NCI-H2171 treated with DMSO at 0.1 percent for 48 hours (cell line): ENCODE results near the gene TEDC1.

Experiments
- DNase-seq: peaks from one replicate; lab custom pipeline; 2025; lab: John Stamatoyannopoulos, UW

Gene TEDC1

DNA sequence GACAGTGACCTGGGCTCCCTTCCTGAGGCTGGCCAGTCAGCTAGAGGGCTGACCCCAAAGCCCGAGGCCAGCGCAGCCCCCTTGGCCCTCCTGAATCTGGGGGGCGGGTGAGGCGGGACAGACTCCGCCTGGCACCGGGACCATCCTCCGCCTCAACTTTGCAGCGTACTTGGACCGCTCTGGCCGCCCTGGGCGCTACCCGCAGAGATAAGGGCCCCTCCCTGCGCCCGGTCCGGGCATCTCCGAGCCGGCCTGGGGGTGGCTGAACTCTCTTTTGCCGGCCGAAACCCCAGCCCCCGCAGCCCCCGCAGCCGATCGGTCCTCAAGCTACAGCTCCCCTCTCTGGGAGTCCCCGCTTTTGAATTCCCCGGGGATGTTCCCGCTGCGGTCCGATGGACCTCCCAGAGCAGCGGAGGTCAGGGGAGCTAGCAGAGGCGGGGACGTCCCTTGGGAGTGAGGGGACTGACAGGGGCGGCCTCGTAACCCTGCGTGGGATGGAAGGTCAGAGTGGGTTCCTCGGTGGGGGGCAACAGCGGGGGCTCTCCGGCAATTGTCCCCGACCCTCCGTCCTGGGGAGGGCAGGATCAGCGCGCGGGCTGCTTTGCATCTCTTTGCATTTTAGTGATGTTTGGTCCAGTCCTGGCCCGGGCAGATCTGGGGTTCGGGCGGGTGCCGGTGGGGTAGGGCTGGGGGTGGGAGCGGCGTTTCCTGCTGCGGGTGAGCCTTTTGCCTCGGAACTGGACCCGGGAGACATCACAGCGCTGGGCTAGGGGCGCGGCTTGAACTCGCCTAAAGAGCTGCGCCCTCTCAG lies 4.7 kb upstream of the TEDC1 start, which contains the start of gene CRIP1:
Gene CRIP1, plus strand, starts transcription at position 724 of the 811 bp plus-strand sequence. CDS start 374 bp downstream, outside the sequence.
- no peak for DNase-seq

DNA sequence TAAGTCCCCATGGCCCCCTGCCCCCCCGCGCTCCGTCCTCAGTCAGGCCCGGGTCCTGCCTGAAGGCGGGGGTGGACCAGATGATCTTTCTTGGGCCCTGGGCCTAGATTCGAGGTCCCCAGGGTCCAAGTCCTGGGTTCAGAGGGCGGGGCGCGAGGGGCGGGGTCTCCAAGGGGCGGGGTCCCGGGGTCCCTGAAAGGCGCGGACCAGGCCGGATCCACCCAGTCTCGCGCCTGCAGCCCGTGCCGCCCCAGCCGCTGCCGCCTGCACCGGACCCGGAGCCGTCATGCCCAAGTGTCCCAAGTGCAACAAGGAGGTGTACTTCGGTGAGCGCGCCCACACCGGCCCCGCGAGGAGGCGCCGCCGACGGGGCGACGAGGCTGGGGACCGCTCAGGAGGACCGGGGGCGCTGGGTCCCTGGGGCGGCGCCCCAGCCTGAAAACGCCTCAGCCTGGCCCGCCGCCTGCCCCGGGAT lies 4.0 kb upstream of the TEDC1 start:
- no peak for DNase-seq

DNA sequence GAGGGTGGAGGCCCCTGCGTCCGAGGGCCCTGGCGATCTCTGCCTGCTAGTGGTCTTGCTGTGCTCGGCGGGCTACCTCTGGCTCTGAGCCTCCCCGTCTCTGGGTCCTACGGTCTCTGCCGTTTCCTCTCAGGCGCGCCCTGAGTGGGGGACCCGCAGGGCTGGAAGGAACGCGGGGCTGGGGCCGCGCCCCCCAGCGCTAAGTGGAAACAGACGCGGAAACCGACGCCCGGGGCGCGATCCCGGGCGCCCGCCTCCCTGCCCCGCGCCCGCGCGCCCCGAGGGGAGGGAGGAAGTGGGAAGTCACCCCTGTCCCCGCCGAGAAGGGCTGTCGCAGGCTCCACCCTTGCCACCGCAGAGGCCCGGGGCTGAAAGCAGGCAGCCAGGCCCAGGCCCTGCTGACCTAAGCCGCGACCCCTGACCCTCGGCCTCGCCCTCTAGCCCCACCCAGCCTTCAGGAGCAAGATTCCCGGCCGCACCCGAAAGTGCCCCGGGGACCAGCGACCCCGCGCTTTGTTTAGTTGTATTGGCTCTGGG lies 3.5 kb upstream of the TEDC1 start:
- no peak for DNase-seq

DNA sequence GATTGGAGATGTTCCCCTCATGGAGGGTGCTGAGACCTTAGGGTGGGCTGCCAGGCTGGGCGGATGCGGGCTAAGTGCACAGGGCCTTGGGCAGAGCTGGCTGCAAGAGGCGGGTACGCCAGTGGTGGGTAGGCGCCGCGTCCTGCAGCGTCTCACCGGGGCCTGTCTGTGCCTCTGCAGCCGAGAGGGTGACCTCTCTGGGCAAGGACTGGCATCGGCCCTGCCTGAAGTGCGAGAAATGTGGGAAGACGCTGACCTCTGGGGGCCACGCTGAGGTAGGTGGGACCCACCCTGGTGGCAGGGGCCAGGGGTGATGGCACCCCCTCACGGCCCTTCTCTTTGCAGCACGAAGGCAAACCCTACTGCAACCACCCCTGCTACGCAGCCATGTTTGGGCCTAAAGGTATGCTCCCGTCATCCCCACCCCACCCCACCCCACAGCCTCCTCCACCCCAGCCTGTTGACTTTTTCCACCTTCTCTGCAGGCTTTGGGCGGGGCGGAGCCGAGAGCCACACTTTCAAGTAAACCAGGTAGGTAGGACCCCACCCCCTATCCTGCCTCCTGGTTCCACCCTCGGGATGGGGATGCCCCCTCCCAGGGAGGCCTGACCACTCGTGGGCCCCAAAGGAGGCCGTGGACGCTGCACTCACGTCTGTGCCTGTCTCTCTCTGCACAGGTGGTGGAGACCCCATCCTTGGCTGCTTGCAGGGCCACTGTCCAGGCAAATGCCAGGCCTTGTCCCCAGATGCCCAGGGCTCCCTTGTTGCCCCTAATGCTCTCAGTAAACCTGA lies 2.9 kb upstream of the TEDC1 start:
- no peak for DNase-seq

DNA sequence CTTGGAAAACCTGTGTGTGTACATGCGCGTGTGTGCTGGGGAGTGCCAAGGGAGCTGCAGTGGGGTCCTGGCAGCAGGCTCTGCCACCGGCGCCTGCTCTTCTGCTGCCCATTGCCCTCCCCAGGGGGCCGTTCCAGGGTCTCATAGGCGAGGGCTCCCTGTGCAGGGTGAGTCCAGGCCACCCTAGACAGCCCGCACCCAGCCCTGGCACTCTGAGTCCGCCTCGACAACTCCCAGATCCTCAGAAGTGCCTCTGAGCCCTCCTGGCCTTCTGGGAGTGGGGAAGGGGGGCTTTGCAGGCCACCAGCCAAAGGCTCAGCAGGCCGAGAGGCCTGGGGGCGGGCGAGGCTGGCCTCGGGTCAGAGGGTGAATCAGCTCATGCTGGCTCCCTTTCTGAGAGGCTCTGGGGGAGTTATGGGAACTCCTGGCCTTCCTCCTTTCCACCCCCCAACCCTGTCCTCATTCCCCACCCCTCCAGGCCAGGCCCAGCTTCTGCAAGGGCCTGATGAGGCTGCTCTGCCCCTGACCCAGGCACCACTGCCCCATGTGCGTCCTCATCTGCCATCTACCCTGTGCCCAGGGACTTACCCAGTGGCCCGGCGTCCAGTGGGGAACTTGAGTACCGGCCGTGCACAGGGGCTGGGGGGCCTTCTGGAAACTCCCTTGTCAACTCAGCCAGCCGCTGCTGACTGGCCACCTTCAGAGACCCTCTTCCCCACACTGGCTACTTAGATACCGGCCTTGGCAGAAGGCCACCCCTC lies 2.1 kb upstream of the TEDC1 start:
- no peak for DNase-seq

DNA sequence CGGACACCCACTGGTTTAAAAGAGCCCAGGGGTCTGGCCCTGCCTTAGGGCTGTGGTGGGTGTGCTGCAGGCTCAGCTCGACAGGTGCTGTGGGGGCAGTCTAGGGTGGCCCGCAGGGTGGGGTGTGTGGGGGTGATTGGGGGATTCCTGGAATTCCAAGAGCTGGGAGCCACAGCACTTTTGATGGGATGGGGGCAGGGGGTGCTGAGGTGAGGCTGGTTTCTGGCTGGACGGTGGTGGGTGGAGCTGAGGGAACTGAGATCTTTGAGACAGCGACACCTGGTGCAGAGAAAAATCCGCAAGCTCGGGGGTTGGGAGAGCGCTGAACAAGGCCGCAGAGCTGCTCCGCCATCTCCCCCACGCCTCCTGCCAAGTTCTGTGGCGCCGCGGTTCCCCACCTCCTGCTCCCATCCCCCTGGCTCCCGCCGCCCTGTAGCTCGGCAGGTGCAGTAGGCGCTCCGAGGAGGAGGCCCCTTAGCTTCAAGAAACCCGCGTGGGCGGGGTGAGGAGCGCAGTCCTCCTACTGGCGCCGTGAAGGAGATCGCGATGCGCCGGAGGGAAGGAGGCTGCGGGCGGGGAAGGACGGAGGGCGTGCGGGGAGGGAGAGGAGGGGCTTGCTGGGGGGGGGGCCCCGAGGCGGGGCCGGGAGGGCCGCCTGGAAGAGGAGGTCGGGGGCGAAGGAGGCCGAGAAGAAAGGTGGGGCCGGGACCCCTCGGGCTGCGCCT lies 1.3 kb upstream of the TEDC1 start:
- DNase-seq: peak; percentile 94

DNA sequence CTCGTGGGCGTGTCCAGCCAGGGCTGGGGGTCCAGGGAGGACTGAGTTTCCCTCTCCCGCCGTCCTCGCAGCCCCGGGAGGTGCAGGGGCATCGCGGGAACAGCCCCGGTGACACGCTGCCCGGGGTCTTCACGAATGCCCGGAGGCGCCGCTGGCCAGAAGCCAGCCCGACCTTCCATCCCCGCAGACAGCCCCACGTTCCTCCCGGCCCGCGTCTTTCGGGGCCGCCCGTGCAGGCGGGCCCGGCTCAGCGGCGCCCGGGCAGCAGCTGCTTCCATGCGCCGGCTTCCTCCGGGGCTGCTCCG lies 827 bp upstream of the TEDC1 start:
- DNase-seq: peak; percentile 68

DNA sequence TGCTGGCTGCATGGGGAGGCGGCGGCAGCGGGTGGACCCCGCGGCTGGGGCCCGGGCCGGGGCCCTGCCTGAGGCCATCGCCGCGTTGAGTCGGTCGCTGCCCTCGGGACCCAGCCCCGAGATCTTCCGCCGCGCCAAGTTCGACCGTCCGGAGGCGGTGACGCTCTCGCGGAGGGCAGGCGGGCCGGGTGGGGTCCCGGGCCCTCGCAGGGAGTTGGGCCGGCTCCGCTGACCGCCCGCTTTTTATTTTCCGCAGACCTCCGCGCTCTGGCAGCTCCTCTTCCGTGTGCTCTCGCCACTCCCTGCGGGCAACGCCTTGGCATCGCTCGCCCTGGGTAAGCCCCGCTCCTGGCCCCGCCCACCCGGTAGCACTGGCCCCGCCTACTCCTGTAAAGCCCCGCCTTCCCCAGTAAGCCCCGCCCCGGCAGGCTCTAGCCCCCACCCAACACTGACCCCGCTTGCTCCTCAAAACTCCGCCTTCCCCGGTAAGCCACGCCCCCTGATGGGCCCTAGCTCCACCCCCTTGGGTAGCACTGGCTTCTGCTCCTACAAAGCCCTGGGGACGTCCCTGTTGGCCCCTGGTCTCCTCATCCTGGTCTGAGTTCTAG lies 424 bp downstream of the TEDC1 start:
- DNase-seq: peak; percentile 56

DNA sequence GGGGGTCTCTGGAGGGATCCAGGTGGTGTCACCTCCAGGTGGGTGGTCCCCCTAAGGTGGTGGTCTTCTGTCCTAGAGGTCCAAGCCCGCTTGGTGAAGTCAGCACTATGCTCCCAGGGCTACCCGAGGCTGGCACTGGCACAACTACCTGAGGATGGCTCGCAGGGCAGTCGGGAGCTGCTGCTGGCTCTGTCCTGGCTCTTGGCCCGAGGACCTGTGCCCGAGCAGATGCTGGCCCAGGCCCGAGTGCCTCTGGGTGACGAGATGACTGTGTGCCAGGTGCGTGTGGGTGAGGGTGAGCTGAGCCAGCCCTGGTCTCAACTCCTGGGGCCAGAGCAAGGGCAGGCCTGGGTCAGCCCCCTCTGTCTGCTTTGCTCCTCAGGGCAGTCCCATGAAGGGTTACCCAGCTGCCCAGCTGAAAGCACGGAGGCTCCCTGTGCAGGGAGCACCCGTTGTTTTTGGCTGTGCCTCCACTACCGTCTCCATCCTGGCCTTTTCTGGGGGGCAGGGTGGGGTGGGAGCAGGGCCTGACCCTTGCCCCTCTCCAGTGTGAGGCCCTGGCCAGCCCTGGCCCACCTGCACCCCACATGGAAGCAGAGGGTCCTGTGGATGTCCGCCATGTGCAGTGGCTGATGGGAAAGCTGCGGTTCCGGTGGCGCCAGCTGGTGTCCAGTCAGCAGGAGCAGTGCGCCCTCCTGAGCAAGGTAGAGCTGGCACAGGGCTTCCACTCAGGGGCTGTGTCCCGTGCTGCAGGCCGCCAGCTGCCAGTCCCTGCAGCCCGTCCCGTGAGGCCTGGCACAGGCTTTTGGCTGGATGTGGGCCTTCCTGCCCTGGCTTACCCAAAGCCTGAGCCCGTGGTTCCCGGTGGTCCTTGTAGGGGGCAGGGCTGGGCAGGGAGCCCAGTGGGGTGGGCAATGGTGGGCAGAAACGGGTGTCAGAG lies 1.3 kb downstream of the TEDC1 start:
- no peak for DNase-seq

DNA sequence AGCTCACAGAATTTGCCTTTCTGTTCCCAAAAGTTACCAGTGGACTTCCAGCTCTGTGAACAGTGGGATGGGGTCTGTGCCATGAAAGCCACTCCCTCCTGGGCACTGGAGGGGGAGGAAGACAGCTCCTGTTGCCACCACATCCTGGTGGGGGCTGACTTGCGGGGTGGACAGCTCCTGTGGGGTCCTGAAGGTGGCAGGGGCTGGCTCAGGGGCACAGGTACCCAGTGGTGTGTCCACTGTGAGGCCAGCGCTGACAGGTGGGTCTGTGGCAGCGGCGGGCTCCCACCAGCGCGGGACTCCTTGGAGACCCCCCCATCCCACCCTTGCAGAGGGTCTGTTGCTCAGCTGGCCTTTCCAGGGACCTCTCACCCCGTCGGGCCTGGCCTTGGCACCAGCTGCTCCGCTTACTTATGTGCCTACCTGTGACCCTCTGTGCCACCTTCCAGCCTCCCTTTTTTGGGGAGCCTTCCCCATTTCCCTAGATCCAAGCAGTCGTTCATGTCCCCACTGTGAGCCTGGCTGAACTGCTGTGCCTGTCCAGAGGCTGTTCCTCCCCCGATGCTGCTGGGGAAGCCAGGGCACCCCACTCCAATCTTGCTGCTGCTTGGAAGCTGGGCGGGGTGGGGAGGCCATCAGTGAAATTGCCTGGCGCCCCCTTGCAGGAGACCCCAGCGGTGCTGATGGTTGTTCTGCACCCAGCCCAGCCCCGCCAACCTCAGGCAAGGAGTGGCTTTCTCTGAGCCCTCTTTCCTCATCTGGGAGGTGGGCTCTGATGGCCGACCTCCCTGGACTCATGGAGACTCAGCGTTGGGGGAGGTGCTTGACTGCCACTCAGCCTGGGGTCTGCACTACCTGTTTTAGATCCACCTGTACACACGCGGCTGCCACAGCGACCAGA lies 2.2 kb downstream of the TEDC1 start:
- no peak for DNase-seq

DNA sequence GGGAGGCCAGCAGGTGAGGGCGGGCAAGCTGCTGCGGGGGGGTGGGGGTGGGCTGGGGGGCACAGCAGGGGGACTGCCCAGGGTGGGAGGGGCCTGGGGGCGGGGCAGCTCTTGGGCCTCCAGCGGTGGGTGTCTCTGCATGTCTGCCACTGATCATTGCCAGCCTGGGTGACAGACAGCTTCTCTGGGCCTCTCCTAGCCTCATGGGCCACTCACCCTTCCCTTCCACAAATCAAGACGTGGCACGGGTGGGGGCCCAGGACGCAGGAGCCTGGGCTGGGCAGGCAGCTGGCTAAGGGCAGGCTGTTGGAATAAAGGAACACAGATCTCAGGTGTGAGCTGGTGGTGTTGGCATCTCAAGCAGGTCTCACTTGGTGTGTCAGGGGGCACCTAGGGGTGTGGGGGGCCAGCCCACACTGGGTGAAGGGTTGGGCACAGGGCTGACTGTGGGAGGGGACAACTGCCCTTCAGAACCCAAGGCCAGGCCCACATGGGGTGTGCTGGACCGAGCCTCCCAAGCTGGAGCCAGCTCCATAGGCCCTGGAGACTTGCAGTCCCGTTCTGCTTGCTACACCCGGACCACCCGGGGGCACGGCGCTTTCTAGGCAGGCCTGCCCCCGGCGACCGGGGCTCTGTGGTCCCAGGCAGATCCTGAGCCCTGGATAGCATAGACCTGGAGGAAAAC lies 3.0 kb downstream of the TEDC1 start:
- DNase-seq: no peak

DNA sequence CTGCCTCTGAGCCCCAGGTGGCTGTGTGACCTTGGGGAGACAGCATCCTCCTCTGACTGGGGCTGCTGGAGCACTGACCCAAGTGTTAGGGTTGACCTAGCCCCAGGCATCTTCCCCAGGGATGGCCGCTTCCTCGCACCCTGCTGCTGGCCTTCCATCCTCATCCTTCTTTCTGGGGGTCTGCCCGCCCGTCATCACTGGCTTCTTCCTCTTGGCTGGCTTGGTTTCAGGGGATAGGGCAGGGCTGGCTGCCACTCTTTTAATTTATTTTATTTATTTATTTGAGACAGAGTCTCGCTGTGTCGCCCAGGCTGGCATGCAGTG lies 3.5 kb downstream of the TEDC1 start:
- DNase-seq: no peak

DNA sequence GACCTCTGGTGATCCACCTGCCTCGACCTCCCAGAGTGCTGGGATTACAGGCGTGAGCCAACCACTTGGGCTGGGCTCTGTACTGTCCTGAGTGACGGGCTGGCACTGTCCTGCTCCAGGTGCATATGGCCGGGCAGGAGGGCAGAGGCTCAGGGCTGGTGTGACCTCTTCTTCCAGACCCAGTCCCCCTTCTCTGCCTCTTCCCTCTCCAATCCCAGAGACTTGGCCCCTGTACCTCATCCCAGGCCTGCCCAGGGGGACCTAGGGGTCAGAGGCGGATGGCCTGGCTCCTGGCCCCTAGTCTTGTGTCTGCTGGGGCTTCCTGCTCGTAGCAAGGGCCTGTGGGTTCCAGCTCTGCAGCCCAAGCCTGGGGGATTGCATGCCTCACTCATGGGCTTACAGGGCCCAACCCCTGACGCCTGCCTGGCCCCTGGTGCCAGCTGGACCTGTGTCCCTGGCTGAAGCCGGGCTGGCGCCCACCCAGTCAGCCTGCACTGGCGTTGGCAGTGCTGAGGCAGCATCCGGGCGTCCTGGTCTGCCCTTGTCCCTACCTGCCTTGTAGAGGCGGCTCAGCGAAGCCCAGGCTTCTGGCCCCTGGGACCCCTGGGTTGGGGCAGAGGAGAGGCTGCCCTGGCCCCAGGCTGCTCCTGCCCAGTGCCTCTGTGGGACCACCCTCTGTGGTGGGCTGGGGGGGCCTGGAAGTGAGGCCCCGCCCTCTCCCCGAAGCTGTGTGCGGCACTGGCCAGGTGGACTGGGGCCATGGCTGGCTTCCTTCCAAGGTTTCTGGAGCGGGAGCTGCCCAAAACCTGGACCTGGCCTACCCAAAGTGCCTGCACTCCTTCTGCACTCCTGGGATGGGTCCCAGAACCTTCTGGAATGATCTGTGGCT lies 4.3 kb downstream of the TEDC1 start:
- no peak for DNase-seq

DNA sequence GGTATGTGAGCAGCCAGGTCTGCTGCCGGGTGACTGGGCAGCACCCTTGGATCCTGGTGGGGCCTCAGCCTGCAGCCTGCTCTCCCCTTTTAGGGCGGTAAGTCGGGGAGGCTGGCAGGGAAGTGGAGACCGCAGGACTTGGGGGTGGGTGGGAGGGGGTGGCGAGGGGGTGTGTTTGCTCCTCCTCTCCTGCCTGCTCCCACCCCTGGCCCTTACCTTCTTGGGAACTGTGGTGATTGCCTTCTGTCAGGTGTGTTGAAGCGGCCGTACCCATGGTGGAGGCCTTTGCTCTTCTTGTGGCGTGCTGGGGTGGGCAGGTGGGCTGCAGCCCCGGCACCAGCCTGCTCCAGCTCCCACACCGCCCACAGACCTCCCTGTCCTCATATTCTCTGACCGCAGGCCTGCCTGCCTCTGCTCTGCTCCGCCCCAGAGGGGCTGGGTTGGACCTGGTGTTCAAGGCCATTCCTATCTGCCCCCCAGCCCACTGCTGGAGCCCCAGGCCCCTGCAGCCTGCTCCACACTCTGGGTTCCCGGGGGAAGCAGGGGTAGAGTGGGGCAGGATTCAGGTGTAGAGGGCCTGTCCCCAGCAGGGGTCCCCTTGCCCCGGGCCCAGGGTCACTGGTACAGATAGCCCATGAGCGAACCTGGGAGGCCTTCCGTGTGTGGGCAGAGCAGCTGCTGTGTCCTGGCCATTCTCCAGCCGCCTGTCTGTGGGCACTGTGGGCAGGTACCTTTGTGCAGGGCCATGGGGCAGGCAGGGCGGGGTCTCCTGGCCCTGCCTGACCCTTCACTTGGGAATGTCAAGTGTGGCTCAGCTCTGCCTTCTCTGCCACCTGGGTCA lies 5.2 kb downstream of the TEDC1 start:
- DNase-seq: no peak

DNA sequence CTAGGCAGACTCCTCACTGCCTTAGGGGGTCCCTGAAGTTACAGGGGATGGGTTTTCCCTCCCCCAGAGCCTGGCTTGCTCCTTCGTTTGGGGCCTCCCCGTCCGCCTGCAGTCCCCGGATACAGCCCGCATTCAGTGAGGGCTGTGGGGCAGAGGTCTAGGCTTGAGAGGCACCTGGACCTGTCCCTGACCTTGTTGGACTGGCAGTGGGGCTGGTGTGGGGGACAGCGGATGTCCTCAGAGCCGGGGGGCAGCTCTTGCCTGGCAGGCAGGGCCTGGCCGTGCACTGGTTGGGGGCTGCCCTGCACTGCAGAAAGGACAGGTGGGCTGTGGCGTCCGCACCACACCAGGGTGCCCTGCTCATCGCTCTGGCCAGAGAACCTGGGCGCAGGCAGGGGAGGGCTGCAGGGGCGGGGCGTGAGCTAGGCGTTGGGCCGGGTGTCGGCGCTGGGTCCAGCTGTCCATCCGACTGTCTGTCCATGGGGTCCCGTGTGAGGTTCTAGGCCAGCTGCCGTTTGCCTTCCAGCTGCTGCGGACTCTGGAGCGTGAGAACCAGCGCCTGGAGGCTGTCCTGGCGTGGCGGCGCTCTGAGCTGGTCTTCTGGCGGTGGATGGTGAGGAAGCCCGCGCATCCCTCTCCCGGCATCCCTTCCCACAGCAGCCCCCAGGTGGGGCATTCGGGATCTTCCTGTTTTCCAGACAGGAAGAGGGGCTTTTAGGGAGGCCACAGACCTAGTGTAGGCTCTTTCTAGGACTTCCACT lies 6.0 kb downstream of the TEDC1 start:
- no peak for DNase-seq
